Karpas-422 (cell line): ENCODE data around the gene CFAP43. TPM values are rescaled to one million over a fixed set of nuclear protein-coding genes. Genes with fewer than 3 reads are reported as not detected.
A peak's percentile ranks its signal among the peaks of the same experiment; 100 is the strongest.

Source experiments
- DNase-seq: peaks from one replicate; pipeline ENCODE4 v3.0.0-alpha.2; 2015
- H2AFZ ChIP-seq: fragments of 200-600 bp; sonication (generic); 2 replicates; pipeline ENCODE4 v1.6.1; 2014; ENCODE audit warnings: antibody characterized with exemption, low read length, mixed read lengths
- H3K27ac ChIP-seq: fragments of 200-600 bp; sonication (generic); 2 replicates; pipeline ENCODE4 v1.5.1; 2014; ENCODE audit warnings: mild to moderate bottlenecking, low read length, moderate library complexity
- H3K27me3 ChIP-seq: fragments of 200-600 bp; sonication (generic); 2 replicates; pipeline ENCODE4 v1.6.1; 2014; ENCODE audit warnings: low read length, mixed read lengths
- H3K36me3 ChIP-seq: fragments of 200-600 bp; sonication (generic); 2 replicates; pipeline ENCODE4 v1.6.1; 2014; ENCODE audit warnings: low read length, mixed read lengths; ENCODE audit not compliant: insufficient read depth
- H3K4me1 ChIP-seq: fragments of 200-600 bp; sonication (generic); 2 replicates; pipeline ENCODE4 v1.6.1; 2014; ENCODE audit warnings: mild to moderate bottlenecking, low read length, mixed read lengths
- H3K4me2 ChIP-seq: fragments of 200-600 bp; sonication (generic); 2 replicates; pipeline ENCODE4 v1.6.1; 2014; ENCODE audit warnings: low read length, low read depth, mild to moderate bottlenecking; ENCODE audit not compliant: poor library complexity, severe bottlenecking
- H3K4me3 ChIP-seq: fragments of 200-600 bp; sonication (generic); 2 replicates; pipeline ENCODE4 v1.5.1; 2014; ENCODE audit warnings: mild to moderate bottlenecking, antibody characterized with exemption, low read length, mixed read lengths
- H3K79me2 ChIP-seq: fragments of 200-600 bp; sonication (generic); 2 replicates; pipeline ENCODE4 v1.6.1; 2014; ENCODE audit warnings: mild to moderate bottlenecking, low read length, mixed read lengths
- H3K9ac ChIP-seq: fragments of 200-600 bp; sonication (generic); 2 replicates; pipeline ENCODE4 v1.6.0; 2014; ENCODE audit warnings: low read length
- H3K9me2 ChIP-seq: fragments of 200-600 bp; sonication (generic), shearing (Covaris generic); replicated peaks from 2 replicates; pipeline ENCODE4 v1.6.0; 2014; ENCODE audit warnings: mild to moderate bottlenecking, low read length, moderate library complexity; ENCODE audit not compliant: insufficient read depth
- H3K9me3 ChIP-seq: fragments of 300-700, 200-600 bp; sonication (generic); 2 replicates; pipeline ENCODE4 v1.6.1; 2014; ENCODE audit warnings: low read length, mixed read lengths
- H4K20me1 ChIP-seq: fragments of 200-600 bp; sonication (generic); 2 replicates; pipeline ENCODE4 v1.6.1; 2014; ENCODE audit warnings: mild to moderate bottlenecking, antibody characterized with exemption, low read length, low read depth; ENCODE audit not compliant: insufficient read depth
- total RNA-seq: library from RNA; depleted of rRNA; stranded (reverse); fragments of >200 nt; shearing (Covaris generic); gene quantifications from 2 replicates; pipeline ENCODE4 v1.2.3, GENCODE V29; 2014; ENCODE audit warnings: low replicate concordance; rRNA removed

The CFAP43 gene
- total RNA-seq: 0.07 and 0.18 TPM in 2 replicates

GRCh38 chr10:104231784-104232612 lies at the start of gene CFAP43:
Gene CFAP43, minus strand, starts transcription at chr10:104232364. Its CDS starts 118 bp downstream, at chr10:104232246.
- no peaks in the 10 kb centered on the region for H4K20me1 ChIP-seq
- H3K9ac ChIP-seq: no peak within 1 kb of the TSS
- no peaks in the 10 kb centered on the region for H3K9me2 ChIP-seq
- H3K4me1 ChIP-seq: no peaks in the 10 kb centered on the region
- no peaks in the 10 kb centered on the region for H3K27me3 ChIP-seq
- no peak within 1 kb of the TSS for H3K27ac ChIP-seq
- no peak for DNase-seq
- H3K9me3 ChIP-seq: no peaks in the 10 kb centered on the region
- no peaks in the 10 kb centered on the region for H3K79me2 ChIP-seq
- no peak within 1 kb of the TSS for H2AFZ ChIP-seq
- H3K36me3 ChIP-seq: no peaks in the 10 kb centered on the region
- no peak within 1 kb of the TSS for H3K4me2 ChIP-seq
- H3K4me3 ChIP-seq: no peak within 1 kb of the TSS

- peaks cover 7% of the 10 kb centered on the region for H3K4me1 ChIP-seq
- H3K27me3 ChIP-seq: no peaks in the 10 kb centered on the region
- no peaks in the 10 kb centered on the region for H4K20me1 ChIP-seq
- no peaks in the 10 kb centered on the region for H3K36me3 ChIP-seq
- no peak for DNase-seq
- H2AFZ ChIP-seq: no peak overlapping the region
- no peak overlapping the region for H3K27ac ChIP-seq
- no peak overlapping the region for H3K9ac ChIP-seq
- H3K9me2 ChIP-seq: no peaks in the 10 kb centered on the region
- H3K4me2 ChIP-seq: no peak overlapping the region
- no peaks in the 10 kb centered on the region for H3K79me2 ChIP-seq
- no peaks in the 10 kb centered on the region for H3K9me3 ChIP-seq
- no peak overlapping the region for H3K4me3 ChIP-seq
Observed at GRCh38 chr10:104281694-104282093, 49.5 kb upstream of the CFAP43 start.

- Histone ChIP-seq H3K4me3 (no peak overlapping the region), H4K20me1 (no peaks in the 10 kb centered on the region), H3K9me2 (no peaks in the 10 kb centered on the region), H3K9me3 (no peaks in the 10 kb centered on the region), H3K36me3 (no peaks in the 10 kb centered on the region), H3K9ac (no peak overlapping the region), H3K4me1 (peaks cover 5% of the 10 kb centered on the region), H3K4me2 (no peak overlapping the region), H3K27me3 (no peaks in the 10 kb centered on the region), H2AFZ (no peak overlapping the region), H3K79me2 (no peaks in the 10 kb centered on the region), H3K27ac (no peak overlapping the region)
- DNase-seq: no peak
Observed at GRCh38 chr10:104279550-104280259, 47.5 kb upstream of the CFAP43 start.

- H3K27ac ChIP-seq: no peak overlapping the region
- no peaks in the 10 kb centered on the region for H3K79me2 ChIP-seq
- no peaks in the 10 kb centered on the region for H3K27me3 ChIP-seq
- no peak for DNase-seq
- no peaks in the 10 kb centered on the region for H4K20me1 ChIP-seq
- H3K4me3 ChIP-seq: no peak overlapping the region
- H2AFZ ChIP-seq: no peak overlapping the region
- no peak overlapping the region for H3K4me2 ChIP-seq
- peaks cover 8% of the 10 kb centered on the region for H3K4me1 ChIP-seq
- no peak overlapping the region for H3K9ac ChIP-seq
- H3K36me3 ChIP-seq: no peaks in the 10 kb centered on the region
- H3K9me2 ChIP-seq: no peaks in the 10 kb centered on the region
- no peaks in the 10 kb centered on the region for H3K9me3 ChIP-seq
Observed at GRCh38 chr10:104277785-104278184, 45.6 kb upstream of the CFAP43 start.

- Histone ChIP-seq H3K9me3 (no peaks in the 10 kb centered on the region), H3K4me2 (no peak overlapping the region), H3K36me3 (no peaks in the 10 kb centered on the region), H3K27ac (no peak overlapping the region), H3K79me2 (no peaks in the 10 kb centered on the region), H4K20me1 (no peaks in the 10 kb centered on the region), H3K9ac (no peak overlapping the region), H3K4me1 (peaks cover 8% of the 10 kb centered on the region), H2AFZ (no peak overlapping the region), H3K27me3 (no peaks in the 10 kb centered on the region), H3K4me3 (no peak overlapping the region), H3K9me2 (no peaks in the 10 kb centered on the region)
- DNase-seq: no peak
Observed at GRCh38 chr10:104276192-104276591, 44.0 kb upstream of the CFAP43 start.

GRCh38 chr10:104274762-104275721 lies 42.9 kb upstream of the CFAP43 start:
- no peaks in the 10 kb centered on the region for H3K36me3 ChIP-seq
- H2AFZ ChIP-seq: peak overlapping the region; percentile 89
- no peaks in the 10 kb centered on the region for H3K79me2 ChIP-seq
- H3K9me2 ChIP-seq: no peaks in the 10 kb centered on the region
- H3K27ac ChIP-seq: no peak overlapping the region
- peak overlapping the region; percentile 61 for H3K9ac ChIP-seq
- no peaks in the 10 kb centered on the region for H3K27me3 ChIP-seq
- peak; percentile 73 for DNase-seq
- peaks cover 13% of the 10 kb centered on the region for H3K4me1 ChIP-seq
- no peaks in the 10 kb centered on the region for H4K20me1 ChIP-seq
- no peaks in the 10 kb centered on the region for H3K9me3 ChIP-seq
- peak overlapping the region; percentile 29; the same call in 1 of the 2 replicates for H3K4me3 ChIP-seq
- peak overlapping the region; percentile 55 for H3K4me2 ChIP-seq

- Histone ChIP-seq H4K20me1 (no peaks in the 10 kb centered on the region), H3K9me3 (no peaks in the 10 kb centered on the region), H3K9me2 (no peaks in the 10 kb centered on the region), H3K27me3 (no peaks in the 10 kb centered on the region), H3K9ac (peak overlapping the region; percentile 61), H3K4me3 (no peak overlapping the region), H3K27ac (no peak overlapping the region), H3K4me2 (peak overlapping the region; percentile 55), H3K79me2 (no peaks in the 10 kb centered on the region), H3K36me3 (no peaks in the 10 kb centered on the region), H3K4me1 (peaks cover 21% of the 10 kb centered on the region), H2AFZ (peak overlapping the region; percentile 89)
- DNase-seq: no peak
Observed at GRCh38 chr10:104273899-104274575, 41.9 kb upstream of the CFAP43 start.
